GM21367 (cell line): ENCODE data around the gene AURKAIP1.
"Not testable (repeated sequence)": the region's sequence is repeated elsewhere in the genome, so short reads cannot be mapped to it uniquely, and the experiment has no call there.

Experiments
- ATAC-seq: cut with Tn5 transposase; IDR thresholded peaks from one replicate; pipeline ENCODE4 v1.9.1; 2021; ENCODE audit not compliant: unreplicated experiment

Gene AURKAIP1

DNA sequence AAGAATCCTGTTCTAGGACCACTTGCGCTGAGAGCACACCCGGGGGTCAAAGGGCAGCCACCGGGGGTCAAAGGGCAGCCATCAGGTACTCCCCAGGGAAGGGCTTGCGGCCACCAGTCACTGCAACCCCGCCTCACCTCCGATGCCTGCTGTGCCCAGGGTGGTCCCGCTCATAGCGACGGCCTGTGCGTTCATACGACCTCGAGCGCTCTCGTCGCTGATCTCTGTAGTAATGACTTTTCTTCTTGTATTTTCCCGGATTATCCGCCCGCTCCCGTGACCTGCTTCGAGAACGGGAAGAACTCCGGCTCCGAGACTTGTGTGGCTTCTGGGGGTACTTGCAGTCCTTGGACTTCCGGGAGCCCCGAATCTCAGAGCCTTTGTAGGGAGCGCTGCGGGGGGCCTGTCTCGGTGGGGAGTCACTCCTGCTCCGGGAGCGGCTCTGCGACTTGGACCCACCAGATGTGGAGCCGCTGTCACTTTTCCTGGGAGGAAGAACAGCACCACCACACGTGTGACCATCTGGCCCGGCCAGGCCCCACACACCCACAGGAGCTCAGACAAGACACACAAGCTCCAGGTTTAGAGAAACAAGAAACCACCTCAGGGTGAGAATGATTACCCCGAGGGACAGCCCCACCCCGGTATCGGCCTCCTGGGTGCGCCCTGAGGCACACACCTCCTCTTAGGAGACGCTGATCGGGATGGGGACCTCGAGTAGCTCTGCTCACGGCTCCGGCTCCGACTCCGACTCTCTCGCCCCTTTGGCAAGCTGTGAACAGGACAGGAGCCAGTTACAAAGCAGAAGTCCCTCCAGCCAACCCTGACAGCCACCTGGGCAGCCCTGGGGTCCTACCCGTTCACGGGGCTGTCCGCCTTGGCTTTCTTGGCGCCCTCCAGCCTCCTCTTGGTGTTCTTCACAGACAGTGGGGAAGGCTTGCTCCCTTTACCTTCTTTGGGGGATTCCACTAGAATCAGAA lies 12.4 kb upstream of the AURKAIP1 start:
- no peak for ATAC-seq

DNA sequence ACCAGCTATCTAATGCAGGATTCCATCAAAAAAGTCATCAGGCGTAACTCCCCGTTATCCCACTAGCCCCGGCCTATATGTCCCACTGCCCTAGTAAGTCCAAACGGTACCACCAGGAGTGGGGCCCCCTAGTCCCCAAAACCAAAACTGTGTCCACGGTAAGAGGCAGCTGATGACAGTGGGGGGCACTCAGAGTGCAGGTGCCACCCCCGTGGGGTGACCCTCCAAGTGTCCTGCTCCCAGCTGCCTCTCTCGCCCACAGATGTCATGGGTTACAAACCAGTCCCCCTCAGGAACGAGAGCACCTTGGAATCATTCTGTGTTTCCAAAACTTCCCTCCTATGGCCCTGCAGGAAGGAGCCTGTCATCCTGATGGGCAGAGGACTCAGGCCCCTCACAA lies 10.9 kb upstream of the AURKAIP1 start:
- ATAC-seq = no peak

DNA sequence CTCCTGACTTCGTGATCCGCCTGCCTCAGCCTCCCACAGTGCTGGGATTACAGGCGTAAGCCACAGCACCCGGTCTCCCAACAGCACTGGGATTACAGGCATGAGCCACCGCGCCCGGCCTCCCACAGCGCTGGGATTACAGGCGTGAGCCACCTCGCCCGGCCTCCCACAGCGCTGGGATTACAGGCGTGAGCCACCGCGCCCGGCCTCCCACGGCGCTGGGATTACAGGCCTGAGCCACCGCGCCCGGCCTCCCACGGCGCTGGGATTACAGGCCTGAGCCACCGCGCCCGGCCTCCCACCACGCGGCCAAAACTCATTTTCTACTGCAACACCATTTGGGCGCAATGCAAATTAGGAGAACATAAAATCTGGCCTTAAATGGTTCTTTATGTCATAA lies 10.3 kb upstream of the AURKAIP1 start:
- not testable (repeated sequence) for ATAC-seq

DNA sequence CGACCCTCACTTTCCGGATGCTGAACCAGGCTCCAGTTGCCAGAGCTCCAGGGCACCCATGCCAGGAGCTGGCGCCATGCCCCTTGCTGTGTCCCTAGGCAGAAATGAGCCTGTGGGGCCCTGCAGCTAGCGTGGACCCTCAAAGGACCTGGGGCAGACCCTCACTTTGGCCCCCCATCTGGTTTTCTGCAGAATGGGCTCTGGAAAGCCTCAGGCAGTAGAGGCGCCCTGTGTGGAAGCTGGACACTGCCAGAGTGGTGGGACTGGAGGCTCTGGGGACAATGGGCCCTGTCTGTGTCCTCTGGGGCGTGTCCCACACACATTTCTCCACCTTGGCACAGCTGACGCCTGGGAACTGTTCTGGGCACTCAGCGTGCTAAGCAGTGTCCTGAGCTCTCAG lies 6.3 kb upstream of the AURKAIP1 start:
- no peak for ATAC-seq

DNA sequence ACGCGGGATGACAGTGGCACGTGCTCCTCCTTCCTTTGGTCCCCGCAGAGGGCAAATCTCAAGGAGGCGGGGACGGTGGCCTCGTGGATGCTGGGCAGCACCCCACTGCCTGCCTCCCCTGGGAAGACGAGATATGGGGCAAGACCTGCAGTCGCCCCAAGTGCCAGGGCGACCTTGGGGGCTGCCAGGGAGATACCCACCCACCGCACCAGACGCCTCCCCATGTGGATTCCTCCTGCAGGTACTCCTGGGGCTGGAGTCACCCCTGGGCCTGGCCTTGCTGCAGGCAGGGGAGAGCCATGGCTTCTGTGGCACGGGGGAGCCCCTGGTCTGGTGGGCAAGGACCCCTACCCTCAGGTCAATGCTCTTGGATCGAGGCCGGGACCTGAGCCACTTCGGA lies 5.9 kb upstream of the AURKAIP1 start:
- no peak for ATAC-seq

DNA sequence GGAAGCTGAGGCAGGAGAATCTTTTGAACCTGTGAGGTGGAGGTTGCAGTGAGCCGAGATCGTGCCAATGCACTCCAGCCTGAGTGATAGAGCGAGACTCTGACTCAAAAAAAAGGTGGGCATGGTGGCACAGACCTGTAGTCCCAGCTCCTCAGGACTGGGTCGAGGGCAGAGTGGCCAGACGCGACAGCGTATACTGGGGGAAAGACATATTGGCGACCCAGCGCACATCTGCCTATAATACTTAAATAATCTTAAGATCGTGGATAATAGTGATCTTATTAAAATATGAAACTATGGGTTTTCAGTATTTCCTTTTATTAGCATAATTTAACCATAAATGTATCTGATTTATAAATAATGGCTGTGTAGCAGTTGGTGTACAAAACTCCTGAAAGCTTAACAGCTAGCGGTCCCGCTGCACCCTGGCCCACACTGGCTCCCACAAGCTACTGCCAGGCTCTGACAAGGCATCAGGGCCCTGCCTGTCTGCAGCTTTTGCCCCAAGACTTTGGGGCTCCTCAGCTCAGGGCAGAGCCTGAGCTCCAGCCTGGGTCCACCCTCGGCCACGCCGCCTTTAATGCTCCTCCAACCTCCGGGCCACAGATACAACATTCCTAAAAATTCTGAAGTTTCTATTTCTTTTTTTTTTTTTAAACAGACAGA lies 2.7 kb upstream of the AURKAIP1 start:
- ATAC-seq = no peak

DNA sequence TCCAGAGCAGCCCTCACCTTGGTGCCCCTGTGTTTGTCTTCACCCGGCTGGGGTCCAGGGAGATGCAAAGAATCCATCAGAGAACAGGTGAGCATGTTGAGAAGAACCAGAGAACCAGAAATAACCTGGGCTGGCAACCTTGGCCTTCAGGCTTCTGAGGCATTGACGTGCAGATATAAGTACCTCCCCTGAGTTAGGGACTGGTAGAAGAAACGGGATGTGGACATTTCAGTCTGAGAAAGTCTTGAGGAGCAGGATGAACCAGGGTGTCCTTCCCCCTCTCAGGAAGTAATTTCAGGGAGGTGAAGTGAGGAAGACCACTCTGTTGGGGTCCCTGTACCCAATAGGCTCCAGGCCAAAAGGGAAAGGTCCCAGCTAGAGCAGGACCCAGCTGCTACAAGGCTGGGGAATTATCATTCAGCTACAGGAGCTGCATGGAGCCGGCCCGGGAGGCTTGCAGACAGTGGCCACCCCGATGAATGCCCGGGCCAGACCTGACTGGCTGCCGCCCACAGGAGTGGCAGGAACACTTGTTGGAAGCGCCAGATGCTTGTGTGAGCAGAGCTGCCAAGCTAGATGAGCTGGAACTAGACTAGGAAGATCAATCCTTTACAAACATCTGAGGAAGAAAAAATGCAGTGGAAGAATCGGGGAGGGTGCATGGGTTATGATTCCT lies 1.7 kb upstream of the AURKAIP1 start:
- no peak for ATAC-seq

DNA sequence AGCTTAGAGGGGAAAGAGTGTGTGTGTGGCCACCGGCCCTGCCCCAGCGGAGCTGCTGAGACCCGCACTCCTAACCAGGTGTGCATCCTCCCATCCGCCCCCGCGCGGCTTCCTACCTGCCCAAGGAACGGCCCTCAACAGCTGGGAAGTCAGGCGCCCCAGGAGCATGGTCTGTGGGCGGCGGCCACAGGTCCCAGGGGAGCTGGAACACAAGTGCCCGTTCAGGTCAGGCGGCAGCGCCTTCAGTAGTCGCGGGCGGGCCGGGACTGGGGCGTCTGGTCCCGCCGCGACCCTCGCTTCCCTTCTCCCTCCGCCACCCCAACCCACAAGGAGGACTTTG lies 448 bp downstream of the AURKAIP1 start:
- peak; percentile 1 for ATAC-seq

DNA sequence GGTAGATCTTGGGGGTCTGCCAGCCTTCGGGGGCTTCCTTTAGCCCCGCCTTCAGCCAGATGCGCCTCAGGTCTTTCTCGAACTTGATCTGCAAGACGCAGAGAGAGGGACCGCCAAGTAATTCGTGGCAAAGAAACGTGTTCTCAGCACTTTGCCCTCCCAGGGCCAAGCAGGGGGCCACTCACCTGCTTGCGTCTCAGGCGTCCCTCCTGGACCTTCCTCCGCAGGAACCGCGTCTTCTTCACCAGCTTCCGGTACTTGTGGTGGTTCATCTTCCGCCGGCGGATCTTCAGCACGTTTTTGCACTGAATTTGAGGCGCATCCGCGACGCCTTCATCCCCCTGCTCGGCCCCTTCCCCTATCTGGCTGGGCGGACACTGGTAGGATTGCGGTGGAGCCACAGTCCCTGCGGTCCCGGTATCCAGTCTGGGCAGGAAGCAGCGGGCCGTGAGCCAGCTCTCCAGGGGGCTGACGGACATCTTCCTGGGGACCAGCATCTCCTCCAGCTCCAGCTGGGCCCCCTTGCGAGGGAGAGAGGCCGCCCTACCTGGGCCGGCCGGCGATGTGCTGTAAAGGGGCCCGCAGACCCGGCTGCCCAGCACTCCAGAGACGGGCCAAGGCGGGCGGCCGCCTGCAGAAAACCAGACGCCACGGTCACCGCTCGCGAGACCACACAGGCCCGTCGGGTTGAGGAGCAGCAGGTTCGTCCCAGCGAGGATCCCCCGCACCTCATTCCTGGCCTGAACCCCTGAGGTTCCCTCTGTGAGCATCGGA lies 1.0 kb downstream of the AURKAIP1 start:
- no peak for ATAC-seq

DNA sequence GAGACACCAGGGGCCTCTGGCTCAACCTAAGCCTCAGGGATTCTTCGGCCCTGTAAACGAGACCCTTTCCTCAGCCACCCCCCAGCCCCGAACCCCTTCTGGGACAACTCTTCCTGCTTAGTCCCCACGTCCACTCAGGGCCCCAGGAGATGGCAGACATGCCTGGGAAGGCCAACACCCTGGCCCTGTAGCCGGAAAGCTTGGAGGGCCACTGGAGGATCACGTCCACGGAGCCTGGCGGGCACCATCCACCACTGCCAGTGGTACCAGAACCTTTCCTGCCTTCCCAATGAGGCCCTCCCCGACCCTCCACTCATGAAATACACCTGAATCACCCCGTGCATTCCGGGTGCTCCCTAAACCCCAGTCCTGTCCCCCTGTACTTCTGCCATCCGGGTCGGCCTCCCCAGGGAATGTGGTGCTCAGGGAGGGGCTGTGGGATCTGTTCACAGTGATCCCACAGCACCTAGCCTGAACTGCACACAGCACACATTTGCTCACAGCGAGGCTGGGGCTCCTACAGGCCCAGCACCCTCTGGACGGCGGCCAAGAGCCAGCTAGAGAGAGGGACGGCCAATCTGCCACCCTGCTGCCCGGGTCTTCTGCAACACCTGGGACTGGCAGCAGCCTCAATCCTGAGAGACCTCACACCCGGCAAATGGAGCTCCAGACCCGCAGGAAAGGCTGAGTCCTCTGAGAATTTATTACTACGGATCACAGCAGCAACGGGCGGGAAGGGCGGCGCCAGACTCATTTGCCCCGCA lies 1.8 kb downstream of the AURKAIP1 start:
- ATAC-seq = no peak

DNA sequence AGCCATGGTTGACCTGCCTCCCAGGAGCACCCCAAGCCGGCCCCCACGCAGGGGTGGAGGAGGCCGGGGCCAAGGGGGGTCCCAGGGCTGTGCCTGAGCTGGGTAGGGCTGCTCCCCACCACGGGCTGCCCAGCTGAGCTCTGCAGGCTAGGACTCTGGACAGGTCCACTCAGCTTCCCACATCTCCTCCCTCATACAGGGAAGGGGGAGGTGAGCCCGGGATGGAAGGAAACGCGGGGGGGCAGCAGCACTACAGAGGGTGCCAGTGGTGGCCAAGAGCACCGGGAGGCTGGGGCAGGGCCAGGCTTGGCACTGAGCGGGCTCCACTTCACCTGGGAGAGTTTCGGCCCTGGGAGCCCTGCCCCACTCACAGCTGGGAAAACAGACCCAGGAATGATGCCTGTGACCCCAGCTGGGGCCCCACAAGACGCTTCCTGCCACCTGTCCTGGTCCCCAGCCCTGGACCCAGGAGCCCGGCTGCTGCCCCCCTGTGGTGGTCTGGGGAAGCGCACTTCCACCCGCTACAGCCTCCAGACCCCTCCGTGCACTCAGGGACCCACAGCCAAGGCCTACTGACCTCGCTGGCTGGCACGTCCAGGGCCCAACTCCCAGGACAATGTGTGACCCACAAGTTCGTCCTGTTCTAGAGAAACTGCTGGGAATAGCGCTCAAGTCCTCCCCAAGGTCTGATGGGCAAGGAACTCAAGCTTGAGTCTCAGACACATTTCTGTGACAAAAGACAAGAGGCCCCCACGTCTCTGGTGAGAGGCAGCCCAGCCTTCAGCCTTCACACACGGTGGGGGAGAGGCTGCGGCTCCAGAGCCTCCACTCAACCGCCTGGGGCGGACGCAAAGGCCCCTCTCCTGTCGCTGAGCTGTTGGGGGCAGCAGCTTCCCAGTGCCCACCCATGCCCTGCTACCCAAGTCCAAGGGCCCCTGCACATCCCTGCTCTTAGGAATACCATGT lies 3.0 kb downstream of the AURKAIP1 start:
- ATAC-seq = no peak

DNA sequence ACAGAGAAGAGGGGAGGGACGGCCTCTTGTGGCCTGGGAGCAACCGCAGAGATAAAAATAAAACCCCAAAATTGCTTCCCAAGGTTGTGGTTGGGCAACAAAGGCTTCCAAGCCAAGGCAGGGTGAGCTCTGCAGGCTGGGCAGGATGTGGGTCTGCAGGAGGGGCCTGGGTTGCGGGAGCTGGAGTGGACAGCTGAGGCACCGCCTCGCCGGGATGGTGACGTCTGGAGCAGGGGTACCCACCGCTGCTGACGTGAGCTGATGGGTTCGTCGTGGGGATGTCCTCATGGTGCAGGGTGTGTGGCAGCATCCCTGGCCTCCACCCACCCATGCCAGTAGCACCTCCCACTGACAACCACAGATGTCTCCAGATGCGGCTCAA lies 3.7 kb downstream of the AURKAIP1 start:
- no peak for ATAC-seq

DNA sequence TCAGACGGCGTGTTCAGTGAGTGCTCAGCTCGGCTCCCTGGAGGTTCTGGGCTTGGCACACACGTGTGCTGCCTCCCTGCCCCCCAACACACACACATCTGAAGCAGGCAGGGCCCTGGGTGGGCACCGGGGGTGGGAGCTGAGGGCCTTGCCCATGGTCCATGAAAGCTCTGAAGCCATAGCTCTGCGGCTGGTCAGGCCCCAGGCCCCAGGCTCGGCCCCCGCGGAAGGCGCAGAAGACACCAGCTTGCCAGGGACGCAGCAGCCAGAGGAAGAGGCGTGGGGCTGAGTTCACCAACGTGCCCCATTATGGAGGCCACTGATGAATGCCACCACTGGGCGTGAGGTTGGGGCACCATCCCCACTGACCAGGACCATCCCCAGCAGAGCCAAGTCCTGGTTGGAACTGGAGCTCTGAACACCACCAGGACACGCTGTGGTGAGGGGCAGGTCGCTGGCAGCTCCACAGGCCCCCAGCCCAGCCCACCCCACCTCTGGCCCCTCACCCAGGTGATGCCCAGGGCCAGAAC lies 4.2 kb downstream of the AURKAIP1 start:
- no peak for ATAC-seq

DNA sequence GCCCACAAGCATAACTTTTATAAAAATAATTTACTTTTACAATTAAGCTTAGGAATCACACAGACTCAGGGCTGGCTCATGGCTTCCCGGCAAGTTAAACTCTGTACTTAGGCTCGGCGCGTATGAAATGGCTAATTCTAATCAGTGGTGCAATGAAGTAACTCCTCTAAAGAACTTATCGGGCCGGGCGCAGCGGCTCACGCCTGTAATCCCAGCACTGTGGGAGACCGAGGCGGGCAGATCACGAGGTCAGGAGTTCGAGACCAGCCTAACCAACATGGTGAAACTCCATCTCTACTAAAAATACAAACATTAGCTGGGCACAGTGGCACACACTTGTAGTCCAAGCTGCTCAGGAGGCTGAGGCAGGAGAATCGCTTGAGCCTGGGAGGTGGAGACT lies 4.9 kb downstream of the AURKAIP1 start:
- ATAC-seq = not testable (repeated sequence)

DNA sequence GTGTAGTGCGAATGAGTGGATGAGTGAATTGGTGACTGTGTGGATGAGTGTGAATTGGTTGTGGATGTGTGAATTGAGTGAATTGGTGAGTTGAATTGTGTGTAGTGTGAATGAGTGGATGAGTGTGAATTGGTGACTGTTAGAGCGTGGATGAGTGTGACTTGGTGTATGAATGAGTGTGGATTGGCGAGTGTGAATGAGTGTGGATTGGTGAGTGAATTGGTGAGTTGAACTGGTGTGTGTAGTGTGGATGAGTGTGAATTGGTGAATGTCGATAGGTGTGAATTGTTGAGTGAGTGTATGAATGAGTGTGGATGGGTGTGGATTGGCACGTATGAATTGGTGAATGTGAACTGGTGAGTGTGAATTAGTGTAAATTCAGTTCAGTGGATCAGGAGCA lies 7.7 kb downstream of the AURKAIP1 start:
- ATAC-seq = no peak

DNA sequence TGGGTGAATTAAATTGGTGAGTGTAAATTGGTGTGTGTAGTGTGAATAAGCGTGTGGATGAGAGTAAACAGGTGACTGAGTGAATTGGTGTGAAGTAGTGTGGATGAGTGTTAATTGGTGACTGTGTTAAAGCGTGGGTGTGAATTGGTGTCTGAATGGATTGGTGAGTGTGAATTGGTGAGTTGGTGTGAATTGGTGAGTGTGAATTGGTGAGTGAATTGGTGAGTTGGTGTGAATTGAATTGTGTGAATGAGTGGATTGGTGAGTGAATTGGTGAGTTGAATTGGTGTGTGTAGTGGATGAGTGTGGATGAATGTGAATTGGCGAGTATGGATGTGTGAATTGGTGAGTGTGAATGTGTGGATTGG lies 8.3 kb downstream of the AURKAIP1 start:
- no peak for ATAC-seq

DNA sequence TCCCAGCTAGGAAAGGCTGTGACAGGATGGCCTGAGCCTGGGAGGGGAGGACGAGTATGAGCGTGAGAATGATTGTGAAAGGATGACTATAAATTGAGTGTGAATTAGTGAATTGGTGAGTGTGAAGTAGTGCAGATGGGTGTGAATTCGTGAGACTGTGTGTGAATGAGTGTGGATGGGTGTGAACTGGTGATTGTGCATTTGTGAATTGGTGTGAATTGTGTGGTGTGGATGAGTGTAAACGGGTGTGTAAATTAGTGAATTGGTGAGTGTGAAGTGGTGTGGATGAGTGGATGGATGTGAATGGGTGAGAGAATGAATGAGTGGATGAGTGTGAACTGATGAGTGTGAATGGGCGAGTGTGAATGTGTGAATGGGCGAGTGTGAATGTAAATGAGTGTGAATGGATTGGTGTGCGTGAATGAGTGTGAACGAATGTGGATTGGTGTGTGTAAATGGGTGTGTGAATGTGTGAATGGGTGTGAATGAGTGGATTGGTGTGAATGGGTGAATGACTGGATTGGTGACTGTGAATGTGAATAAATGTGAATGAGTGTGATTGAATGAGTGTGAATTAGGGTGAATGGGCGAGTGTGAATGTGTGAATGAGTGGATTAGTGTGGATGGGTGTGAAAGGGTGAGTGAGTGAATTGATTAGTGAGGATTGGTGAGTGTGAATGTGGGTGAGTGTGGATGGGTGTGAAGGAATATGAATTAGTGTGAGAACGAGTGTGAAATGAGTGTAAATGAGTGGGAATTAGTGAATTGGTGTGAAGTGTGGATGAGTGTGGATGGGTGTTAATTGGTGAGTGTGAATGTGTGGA lies 8.9 kb downstream of the AURKAIP1 start:
- no peak for ATAC-seq

DNA sequence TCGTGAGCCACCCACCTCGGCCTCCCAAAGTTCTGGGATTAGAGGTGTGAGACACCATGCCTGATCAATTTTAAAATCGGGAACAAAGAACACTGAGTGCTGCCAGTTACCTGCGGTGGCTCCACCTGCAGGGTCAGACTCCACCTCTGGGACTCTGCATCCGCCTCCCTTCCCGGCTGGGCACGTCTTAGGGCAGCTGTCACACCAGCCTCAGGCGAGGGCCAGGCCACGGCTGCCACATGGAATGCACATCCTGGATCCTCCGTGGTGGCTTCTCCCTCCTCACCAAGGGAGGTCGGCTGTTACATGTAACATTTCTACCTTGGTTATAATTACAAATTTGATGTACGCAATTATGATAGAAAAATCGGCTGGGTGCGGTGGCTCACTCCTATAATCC lies 10.7 kb downstream of the AURKAIP1 start:
- ATAC-seq = no peak
